Measurements from ENCODE around the gene GHRH. TPM values are rescaled to one million over a fixed set of nuclear protein-coding genes. Genes with fewer than 3 reads are reported as not detected.

GHRH gene
- total RNA-seq, 1 experiment from 2014 or later: not detected

GRCh38 chr20:37276494-37277252, 15.1 kb upstream of the GHRH start:
- H2BK20ac ChIP-seq (ENCODE audit: low read depth, low read length, poor library complexity, severe bottlenecking): no peak overlapping the region
- no peaks in the 10 kb centered on the region for H3K27me3 ChIP-seq (ENCODE audit: insufficient read depth, low read length)
- Mint-ChIP-seq H3K27me3 (ENCODE audit: low read depth) (peaks cover 2% of the 10 kb centered on the region; the same call in 1 of the 2 replicates), H3K9me3 (no peaks in the 10 kb centered on the region; a peak in 1 of 5 replicates), H3K4me3 (no peak overlapping the region), H3K27ac (no peak overlapping the region; a peak in 1 of 7 replicates), H3K36me3 (ENCODE audit: insufficient read depth in 1 of 3, low read depth in 3 of 3) (no peaks in the 10 kb centered on the region), H3K4me1 (peaks cover 9 to 34% of the 10 kb centered on the region in 2 experiments)
- H2AK5ac ChIP-seq (ENCODE audit: insufficient read length, low read length): no peak overlapping the region
- H3K79me1 ChIP-seq (ENCODE audit: insufficient read depth, low read depth, low read length, poor library complexity, severe bottlenecking): no peaks in the 10 kb centered on the region
- no peak overlapping the region for H3K18ac ChIP-seq (ENCODE audit: insufficient read length, low read depth, low read length)
- no peaks in the 10 kb centered on the region; the same call in 1 of the 2 replicates for H3K4me1 ChIP-seq (ENCODE audit: insufficient read depth, low read length)
- no peaks in the 10 kb centered on the region for H3K9me3 ChIP-seq (ENCODE audit: control insufficient read depth, low read depth, low read length)
- no peaks in the 10 kb centered on the region for H4K20me1 ChIP-seq (ENCODE audit: control insufficient read depth, insufficient read depth, insufficient read length)
- DNase-seq: no peak
- H4K5ac ChIP-seq (ENCODE audit: insufficient read length, low read depth, low read length): no peak overlapping the region
- H3K4me2 ChIP-seq (ENCODE audit: insufficient read depth, insufficient read length, low read length): no peak overlapping the region
- H3K14ac ChIP-seq (ENCODE audit: insufficient read depth, low read length): no peak overlapping the region; the same call in 1 of the 2 replicates
- no peak overlapping the region for H4K91ac ChIP-seq (ENCODE audit: insufficient read length, low read depth, low read length)
- H4K8ac ChIP-seq (replicated peaks; ENCODE audit: insufficient read length, low read depth, low read length): no peak overlapping the region
- H2BK120ac ChIP-seq (ENCODE audit: low read depth, low read length, poor library complexity, severe bottlenecking): no peak overlapping the region
- H3K9ac ChIP-seq (ENCODE audit: extremely low read depth, insufficient read length, low read length): no peak overlapping the region
- no peak for TF ChIP-seq CTCF (conservative IDR thresholded peaks at IDR 0.05)
- H3T11ph ChIP-seq (ENCODE audit: low read length): no peak overlapping the region
- H3K79me2 ChIP-seq (ENCODE audit: insufficient read depth, low read length): no peaks in the 10 kb centered on the region
- H3K23me2 ChIP-seq (ENCODE audit: insufficient read length, low read depth, low read length, poor library complexity, severe bottlenecking): no peaks in the 10 kb centered on the region
- no peak overlapping the region for H3K4ac ChIP-seq (ENCODE audit: low read depth, low read length)
- H3K27ac ChIP-seq (ENCODE audit: insufficient read length, low read depth, low read length): no peak overlapping the region
- no peak overlapping the region for H3K23ac ChIP-seq (ENCODE audit: insufficient read length, low read depth, low read length)
- no peak overlapping the region for H2AFZ ChIP-seq (ENCODE audit: low read length)
- H3K56ac ChIP-seq (ENCODE audit: insufficient read length, low read depth, low read length): no peak overlapping the region
- no peak overlapping the region for H2BK12ac ChIP-seq (ENCODE audit: insufficient read length, low read depth, low read length)
- no peak overlapping the region for H2BK15ac ChIP-seq (ENCODE audit: low read depth, low read length)
- no CpG with 5 or more reads among the region's 15 CpGs for WGBS (ENCODE audit: extremely low coverage, insufficient read length, low lambda C conversion rate)
- H2BK5ac ChIP-seq (ENCODE audit: insufficient read length, low read length): no peak overlapping the region
